Epithelial cell of esophagus (primary cell): ENCODE results near the gene SNX30.

Experiments used
- DNase-seq: peaks from one replicate; pipeline ENCODE4 v3.0.0; 2010; ENCODE audit warnings: low read depth
- H3K4me3 ChIP-seq: 2 replicates; pipeline ENCODE4 v1.5.1; 2011; ENCODE audit warnings: mild to moderate bottlenecking, low read length, control low read depth
- CTCF ChIP-seq: IDR thresholded peaks from 2 replicates; pipeline ENCODE4 v1.5.1; 2011; ENCODE audit warnings: low read depth, mild to moderate bottlenecking, low read length, control low read depth, inconsistent platforms; ENCODE audit not compliant: insufficient read depth; ENCODE audit errors: missing control alignments

SNX30 gene

DNA sequence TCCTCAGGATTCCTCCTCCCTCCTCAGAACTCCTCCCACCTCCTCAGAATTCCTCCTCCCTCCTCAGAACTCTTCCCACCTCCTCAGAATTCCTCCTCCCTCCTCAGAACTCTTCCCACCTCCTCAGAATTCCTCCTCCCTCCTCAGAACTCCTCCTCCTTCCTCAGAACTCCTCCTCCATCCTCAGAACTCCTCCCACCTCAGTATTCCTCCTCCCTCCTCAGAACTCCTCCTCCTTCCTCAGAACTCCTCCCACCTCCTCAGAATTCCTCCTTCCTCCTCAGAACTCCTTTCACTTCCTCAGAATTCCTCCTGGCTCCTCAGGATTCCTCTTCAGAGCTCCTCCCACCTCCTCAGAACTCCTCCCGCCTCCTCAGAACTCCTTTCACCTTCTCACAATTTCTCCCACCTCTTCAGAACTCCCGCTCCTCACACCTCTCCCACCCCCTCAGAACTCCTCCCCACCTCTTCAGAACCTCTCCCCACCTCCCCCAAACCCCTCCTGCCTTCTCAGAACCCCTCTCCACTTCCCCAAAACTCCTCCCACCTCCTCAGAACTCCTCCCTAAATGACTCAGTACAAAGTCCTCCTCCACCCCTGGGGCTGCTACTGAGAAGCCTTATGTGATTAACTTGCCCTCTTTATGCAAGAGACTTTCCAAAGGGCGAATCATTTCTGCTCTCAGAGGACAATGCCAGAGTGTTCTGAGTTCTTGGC is 116.9 kb downstream of the SNX30 start:
- peak; percentile 92 for DNase-seq
- no peak for TF ChIP-seq CTCF
- no peak overlapping the region for H3K4me3 ChIP-seq

GRCh38 chr9:112868461-112868860 is 117.9 kb downstream of the SNX30 start:
- TF ChIP-seq CTCF = no peak
- DNase-seq = peak; percentile 85
- H3K4me3 ChIP-seq = no peak overlapping the region

GRCh38 chr9:112869041-112869529 is 118.5 kb downstream of the SNX30 start:
- no peak for TF ChIP-seq CTCF
- no peak overlapping the region for H3K4me3 ChIP-seq

DNA sequence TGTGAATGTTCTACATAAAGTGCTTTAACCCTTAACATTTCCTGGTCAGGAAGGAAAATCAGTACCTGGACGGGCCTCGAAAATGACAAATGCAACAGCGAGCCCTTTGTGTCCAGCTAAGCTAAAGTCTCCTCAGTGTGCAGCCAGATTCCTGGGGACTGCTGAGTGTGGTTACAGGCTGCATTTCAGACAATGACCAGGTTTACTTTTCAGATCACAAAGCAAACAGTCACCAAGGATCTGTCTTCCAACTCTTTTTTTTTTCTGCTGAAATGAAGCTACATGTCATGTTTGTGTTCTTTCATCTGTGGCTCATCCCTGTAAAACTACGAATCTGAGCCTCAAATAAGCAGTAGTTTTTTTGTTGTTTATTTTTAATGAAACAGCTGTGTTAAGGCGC is 119.4 kb downstream of the SNX30 start:
- H3K4me3 ChIP-seq = no peak overlapping the region
- DNase-seq = no peak
- TF ChIP-seq CTCF = no peak

More at GRCh38 chr9:112869041-112869529, 118.5 kb downstream of the SNX30 start:
- no peak for DNase-seq

DNA sequence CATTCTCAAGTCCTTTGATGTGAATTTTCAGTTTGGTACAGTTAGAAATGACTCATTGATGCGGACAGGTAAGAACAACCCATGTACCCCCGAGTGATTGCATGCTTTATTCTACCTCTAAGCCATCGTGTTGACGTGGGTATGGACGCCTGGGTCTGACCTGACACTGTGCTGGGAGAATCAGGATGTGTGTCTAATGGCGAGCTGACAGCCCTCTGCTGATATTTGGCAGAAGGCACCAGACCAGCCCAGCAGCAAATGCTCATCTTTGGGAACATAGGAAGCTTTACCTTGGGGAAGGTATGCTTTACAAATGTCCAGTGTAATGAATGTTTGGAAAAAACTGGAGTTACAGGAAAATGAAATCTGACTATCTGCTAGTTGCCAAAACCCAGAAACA is 120.0 kb downstream of the SNX30 start:
- H3K4me3 ChIP-seq = no peak overlapping the region
- no peak for TF ChIP-seq CTCF
- DNase-seq = no peak

DNA sequence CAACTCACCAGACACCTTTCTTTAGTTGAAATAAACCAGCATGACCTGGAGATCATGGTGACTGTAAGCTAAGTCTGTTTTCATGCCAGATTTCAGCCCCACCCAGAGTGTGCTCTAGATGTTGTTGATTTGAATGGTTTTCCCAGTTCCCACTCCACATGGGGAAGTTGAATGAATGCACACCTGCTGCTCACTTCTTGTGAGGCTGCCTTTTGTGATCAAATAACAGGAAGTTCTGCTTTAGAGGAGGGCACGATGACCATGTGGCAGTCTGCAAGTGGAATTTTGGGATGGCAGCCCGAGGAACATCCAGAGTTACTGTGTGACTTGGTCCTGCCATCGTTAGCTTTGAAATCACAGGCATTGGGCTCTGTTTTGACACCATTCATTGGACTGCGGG is 121.5 kb downstream of the SNX30 start:
- no peak for TF ChIP-seq CTCF
- DNase-seq = no peak
- H3K4me3 ChIP-seq = no peak overlapping the region
